Astrocyte (in vitro differentiated cells and primary cell): Measurements from ENCODE around the gene MYOM3. TPM values are rescaled to one million over a fixed set of nuclear protein-coding genes. Genes with fewer than 3 reads are reported as not detected.

Source experiments
- DNase-seq: peaks from one replicate; pipeline ENCODE4 v3.0.0-alpha.2; 2010; ENCODE audit warnings: low read depth
- FAIRE-seq: peaks from 2 replicates; lab custom pipeline; 2011; peaks lifted over from hg19 to GRCh38; lab: Jason Lieb, UNC
- H2AFZ ChIP-seq: 2 replicates; pipeline ENCODE4 v1.6.0; 2012; ENCODE audit warnings: low read depth, low read length, inconsistent platforms
- H3K27ac ChIP-seq: 2 replicates; pipeline ENCODE4 v1.5.1; 2011; ENCODE audit warnings: low read depth, low read length, inconsistent platforms
- H3K27me3 ChIP-seq: 2 replicates; pipeline ENCODE4 v1.6.0; 2011; ENCODE audit warnings: low read length, inconsistent platforms; ENCODE audit not compliant: insufficient read depth
- H3K36me3 ChIP-seq: 2 replicates; pipeline ENCODE4 v1.5.1; 2011; ENCODE audit warnings: low read length, inconsistent platforms; ENCODE audit not compliant: insufficient read depth
- H3K4me1 ChIP-seq: 2 replicates; pipeline ENCODE4 v1.5.1; 2011; ENCODE audit warnings: low read length, inconsistent platforms; ENCODE audit not compliant: insufficient read depth
- H3K4me2 ChIP-seq: 2 replicates; pipeline ENCODE4 v1.6.0; 2012; ENCODE audit warnings: low read length, inconsistent platforms
- H3K4me3 ChIP-seq: 2 replicates; pipeline ENCODE4 v1.5.1; 2011; ENCODE audit warnings: low read depth, mild to moderate bottlenecking, low read length, inconsistent platforms; ENCODE audit not compliant: insufficient read depth
- H3K79me2 ChIP-seq: 2 replicates; pipeline ENCODE4 v1.6.0; 2012; ENCODE audit warnings: mild to moderate bottlenecking, low read length, inconsistent platforms; ENCODE audit not compliant: insufficient read depth
- H3K9ac ChIP-seq: 2 replicates; pipeline ENCODE4 v1.6.0; 2012; ENCODE audit warnings: mild to moderate bottlenecking, low read length, inconsistent platforms
- H3K9me3 ChIP-seq: 2 replicates; pipeline ENCODE4 v1.5.1; 2012; ENCODE audit warnings: low read depth, mild to moderate bottlenecking, low read length, inconsistent platforms; ENCODE audit not compliant: insufficient read depth
- H4K20me1 ChIP-seq: 2 replicates; pipeline ENCODE4 v1.6.0; 2012; ENCODE audit warnings: low read length, inconsistent platforms; ENCODE audit not compliant: insufficient read depth
- H3K27ac Mint-ChIP-seq: one replicate; pipeline ENCODE4 v1.8.0; 2021; ENCODE audit warnings: mild to moderate bottlenecking, mixed read lengths; ENCODE audit not compliant: unreplicated experiment
- H3K27me3 Mint-ChIP-seq: one replicate; pipeline ENCODE4 v1.8.0; 2021; ENCODE audit warnings: low read depth, mixed read lengths; ENCODE audit not compliant: unreplicated experiment
- H3K36me3 Mint-ChIP-seq: one replicate; pipeline ENCODE4 v1.8.0; 2021; ENCODE audit warnings: low read depth, mixed read lengths; ENCODE audit not compliant: unreplicated experiment
- H3K4me1 Mint-ChIP-seq: one replicate; pipeline ENCODE4 v1.8.0; 2021; ENCODE audit warnings: low read depth, mixed read lengths; ENCODE audit not compliant: unreplicated experiment
- H3K4me3 Mint-ChIP-seq: one replicate; pipeline ENCODE4 v1.8.0; 2021; ENCODE audit warnings: mild to moderate bottlenecking, moderate library complexity, mixed read lengths; ENCODE audit not compliant: unreplicated experiment
- H3K9me3 Mint-ChIP-seq: one replicate; pipeline ENCODE4 v1.8.0; 2021; ENCODE audit warnings: mild to moderate bottlenecking, mixed read lengths; ENCODE audit not compliant: unreplicated experiment
- CTCF ChIP-seq: IDR thresholded peaks from 2 replicates; pipeline ENCODE4 v1.5.1; 2011; ENCODE audit warnings: low read depth, mild to moderate bottlenecking, inconsistent platforms, low read length, moderate library complexity; ENCODE audit not compliant: insufficient read depth
- EZH2 ChIP-seq: IDR thresholded peaks from 2 replicates; pipeline ENCODE4 v1.6.1; 2012; ENCODE audit warnings: mild to moderate bottlenecking, low read length, inconsistent platforms; ENCODE audit not compliant: insufficient read depth
- total RNA-seq: library from RNA; stranded (reverse); gene quantifications from 2 replicates; pipeline ENCODE4 v1.2.1, GENCODE V29; 2021

The MYOM3 gene
- total RNA-seq, 1 donor from 2014 or later = 1.0 TPM

- H2AFZ ChIP-seq = no peak overlapping the region
- Mint-ChIP-seq H3K27me3 (peaks cover 26% of the 10 kb centered on the region), H3K9me3 (peaks cover 4% of the 10 kb centered on the region), H3K4me3 (no peak overlapping the region), H3K36me3 (no peaks in the 10 kb centered on the region), H3K4me1 (peaks cover 13% of the 10 kb centered on the region), H3K27ac (no peak overlapping the region)
- no peak for FAIRE-seq
- no peak overlapping the region for H3K9ac ChIP-seq
- no peaks in the 10 kb centered on the region for H4K20me1 ChIP-seq
- H3K4me2 ChIP-seq = no peak overlapping the region
- no peaks in the 10 kb centered on the region for H3K79me2 ChIP-seq
- no peak for TF ChIP-seq CTCF
- no peak for TF ChIP-seq EZH2
- peaks cover 14% of the 10 kb centered on the region for H3K4me1 ChIP-seq
- no peaks in the 10 kb centered on the region for H3K36me3 ChIP-seq
- no peaks in the 10 kb centered on the region for H3K9me3 ChIP-seq
- peaks cover 23% of the 10 kb centered on the region for H3K27me3 ChIP-seq
- H3K4me3 ChIP-seq = no peak overlapping the region
- no peak overlapping the region for H3K27ac ChIP-seq
- no peak for DNase-seq
These were observed 35.9 kb upstream of the MYOM3 start for GRCh38 chr1:24147816-24148215.

DNA sequence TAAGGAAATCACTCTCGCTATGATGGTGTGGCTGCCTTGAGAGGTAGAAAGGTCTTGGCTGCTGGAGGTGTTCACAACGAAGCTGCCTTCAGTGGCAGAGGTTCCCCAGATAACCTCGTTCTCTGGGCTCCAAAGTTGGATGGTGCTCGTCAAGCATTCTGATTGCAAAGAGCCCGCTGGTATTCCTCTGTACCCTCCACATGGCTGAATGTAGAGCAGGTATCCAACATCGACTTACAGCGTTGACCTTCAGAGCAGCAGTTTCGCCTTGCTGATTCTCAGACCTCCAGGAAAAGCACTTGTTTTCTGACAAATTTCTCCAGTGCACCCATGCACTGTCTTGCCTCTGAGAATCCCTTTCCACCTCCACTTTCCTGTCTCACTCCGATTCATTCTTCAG lies 35.3 kb upstream of the MYOM3 start:
- Histone ChIP-seq H4K20me1 (no peaks in the 10 kb centered on the region), H3K4me2 (no peak overlapping the region), H3K36me3 (no peaks in the 10 kb centered on the region), H2AFZ (no peak overlapping the region), H3K9ac (no peak overlapping the region), H3K27ac (no peak overlapping the region), H3K9me3 (no peaks in the 10 kb centered on the region), H3K27me3 (peaks cover 23% of the 10 kb centered on the region), H3K4me1 (peaks cover 14% of the 10 kb centered on the region), H3K79me2 (no peaks in the 10 kb centered on the region), H3K4me3 (no peak overlapping the region)
- Mint-ChIP-seq H3K4me3 (no peak overlapping the region), H3K27ac (no peak overlapping the region), H3K9me3 (peaks cover 4% of the 10 kb centered on the region), H3K36me3 (no peaks in the 10 kb centered on the region), H3K4me1 (peaks cover 13% of the 10 kb centered on the region), H3K27me3 (peaks cover 32% of the 10 kb centered on the region)
- no peak for TF ChIP-seq CTCF
- TF ChIP-seq EZH2 = no peak
- FAIRE-seq = no peak
- DNase-seq = no peak

DNA sequence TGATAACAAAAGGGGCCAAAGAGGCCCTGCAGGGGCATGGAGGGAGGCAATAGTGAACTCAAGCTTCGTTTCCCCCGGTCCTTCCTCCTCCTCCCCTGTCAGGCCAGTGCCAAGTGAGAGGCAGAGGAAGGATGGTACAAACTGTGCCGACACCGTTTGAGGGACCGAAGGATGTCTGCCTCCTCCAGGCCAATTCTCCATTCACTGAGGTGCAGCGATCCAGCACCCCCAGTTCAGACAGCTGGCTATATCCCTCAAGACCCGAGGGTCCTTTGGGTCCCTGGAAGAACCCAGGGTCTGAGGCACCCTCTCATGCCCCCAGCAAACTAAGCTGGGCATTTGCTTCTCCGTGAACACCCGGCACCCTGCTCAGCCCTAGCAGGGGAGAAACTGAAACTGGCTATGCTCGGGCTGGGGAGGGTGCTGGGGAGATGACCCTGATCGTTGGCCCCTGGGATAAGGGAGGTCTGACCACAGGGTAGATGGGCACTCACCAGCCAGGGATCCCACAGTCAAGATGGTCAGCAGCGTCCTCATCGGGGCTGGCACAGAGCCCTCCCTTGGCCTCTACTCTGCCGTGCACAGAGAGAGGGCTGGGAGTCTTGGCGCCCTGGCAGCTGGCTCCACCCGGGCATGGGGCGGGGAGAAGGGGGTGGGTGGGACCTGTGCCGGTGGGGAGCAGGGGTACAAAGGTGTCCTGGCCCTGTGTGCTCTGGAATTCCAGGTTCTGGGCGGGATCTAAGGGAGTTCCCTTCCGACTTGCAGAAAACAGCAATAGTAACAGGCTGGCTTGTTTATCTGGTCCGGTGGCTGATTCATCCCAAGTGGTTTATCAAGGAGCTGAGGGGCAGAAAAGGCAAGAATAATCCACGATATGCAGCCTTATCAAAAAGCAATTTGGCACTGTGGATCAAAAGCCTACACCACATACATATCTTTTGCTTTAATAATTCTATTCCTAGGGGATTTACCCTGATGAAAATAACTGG lies 30.9 kb upstream of the MYOM3 start, which contains the start of gene IL22RA1:
IL22RA1 (minus strand) TSS at position 595 of the 989 bp plus-strand sequence; CDS start at position 537, 58 bp downstream.
- Histone ChIP-seq H2AFZ (no peak within 1 kb of the TSS), H3K27me3 (peaks cover 17% of the 10 kb centered on the region), H3K4me1 (peaks cover 2% of the 10 kb centered on the region), H3K27ac (no peak within 1 kb of the TSS), H3K79me2 (no peaks in the 10 kb centered on the region), H3K9ac (no peak within 1 kb of the TSS), H3K4me2 (no peak within 1 kb of the TSS), H3K36me3 (no peaks in the 10 kb centered on the region), H3K4me3 (no peak within 1 kb of the TSS), H3K9me3 (no peaks in the 10 kb centered on the region), H4K20me1 (no peaks in the 10 kb centered on the region)
- Mint-ChIP-seq H3K4me3 (no peak within 1 kb of the TSS), H3K36me3 (no peaks in the 10 kb centered on the region), H3K27ac (no peak within 1 kb of the TSS), H3K27me3 (peaks cover 42% of the 10 kb centered on the region), H3K9me3 (peaks cover 4% of the 10 kb centered on the region), H3K4me1 (no peaks in the 10 kb centered on the region)
- DNase-seq (peak; percentile 2), FAIRE-seq (no peak)
- TF ChIP-seq CTCF (no peak), EZH2 (no peak)
